HepG2 (cell line): ENCODE measurements around the gene DHRS1. TPM values are rescaled to one million over a fixed set of nuclear protein-coding genes. Genes with fewer than 3 reads are reported as not detected.

Experiments used
- ATAC-seq: fragments of 200-7000 bp; cut with Tn5 transposase; 3 replicates; pipeline ENCODE4 v1.9.1; 2020; ENCODE audit warnings: mild to moderate bottlenecking, moderate library complexity
- BruUV-seq: library from RNA; stranded (reverse); fragments of 400-500 nt; replicated peaks from 2 replicates; lab custom pipeline; 2021; lab: Mats Ljungman, UMichigan
- CTCF ChIA-PET: fragments of 300-600 bp; formaldehyde crosslinking; extraction: SDS; loops from one replicate; lab custom pipeline; 2021; ENCODE audit warnings: low total read pairs, inconsistent platforms, low intra/inter-chr PET ratio; lab: Yijun Ruan, JAX
- POLR2A ChIA-PET: fragments of 350-600 bp; sonication (Branson Sonifier 250); formaldehyde crosslinking; loops from one replicate; lab custom pipeline; 2020; ENCODE audit warnings: antibody characterized with exemption, inconsistent platforms; lab: Yijun Ruan, JAX
- DNase-seq: peaks from one replicate; pipeline ENCODE4 v3.0.0-alpha.2; 2015; ENCODE audit warnings: low spot score
- FAIRE-seq: peaks from 3 replicates; lab custom pipeline; 2011; peaks lifted over from hg19 to GRCh38; lab: Jason Lieb, UNC
- H2AFZ ChIP-seq: one replicate; pipeline ENCODE4 v1.6.1; 2011; ENCODE audit warnings: low read length, inconsistent platforms
- H3K27ac ChIP-seq: fragments of 300-600 bp; 3 replicates; pipeline ENCODE4 v1.8.0; 2011; ENCODE audit warnings: mixed run types, mild to moderate bottlenecking, mixed read lengths, low read length, inconsistent platforms; ENCODE audit not compliant: insufficient read depth; ENCODE audit errors: extremely low read length
- H3K27me3 ChIP-seq, 2 experiments: fragments of 200-600 bp in 1 of 2; 2 replicates in 1 of 2; 3 replicates in 1 of 2; pipeline versions ENCODE4 v1.6.0 to v1.8.0; 2011; ENCODE audit warnings: low read length in 2 of 2, mild to moderate bottlenecking in 2 of 2, moderate library complexity in 2 of 2, inconsistent platforms in 1 of 2; ENCODE audit not compliant: insufficient read depth in 2 of 2, control insufficient read depth in 1 of 2
- H3K36me3 ChIP-seq, 2 experiments: fragments of 200-600 bp in 1 of 2; replicated peaks in 1 of 2; 2 replicates in 1 of 2; 3 replicates in 1 of 2; pipeline versions ENCODE4 v1.5.1 to v1.8.0; 2011; ENCODE audit warnings: low read length in 2 of 2, inconsistent platforms in 1 of 2; ENCODE audit not compliant: insufficient read depth in 2 of 2, control insufficient read depth in 1 of 2
- H3K4me1 ChIP-seq: 2 replicates; pipeline ENCODE4 v1.5.1; 2012; ENCODE audit warnings: low read length, inconsistent platforms; ENCODE audit not compliant: insufficient read depth
- H3K4me2 ChIP-seq: 2 replicates; pipeline ENCODE4 v1.6.0; 2011; ENCODE audit warnings: low read depth, low read length, inconsistent platforms
- H3K4me3 ChIP-seq, 3 experiments: fragments of 200-600 bp in 1 of 3; sonication (generic), shearing (Covaris generic) in 1 of 3; replicated peaks in 1 of 3; 2 replicates each; pipeline ENCODE4 v1.5.1; 2011 to 2016; ENCODE audit warnings: low read length in 3 of 3, inconsistent platforms in 2 of 3, low read depth in 2 of 3, mild to moderate bottlenecking in 2 of 3, control low read depth in 1 of 3, mixed read lengths in 1 of 3; ENCODE audit not compliant: insufficient read depth in 1 of 3
- H3K79me2 ChIP-seq: one replicate; pipeline ENCODE4 v1.6.1; 2011; ENCODE audit warnings: low read length, inconsistent platforms; ENCODE audit not compliant: insufficient read depth
- H3K9ac ChIP-seq: 2 replicates; pipeline ENCODE4 v1.6.0; 2011; ENCODE audit warnings: mild to moderate bottlenecking, low read depth, low read length, inconsistent platforms; ENCODE audit not compliant: insufficient read depth
- H3K9me3 ChIP-seq: 2 replicates; pipeline ENCODE4 v1.5.1; 2012; ENCODE audit warnings: mild to moderate bottlenecking, low read length
- H4K20me1 ChIP-seq: 2 replicates; pipeline ENCODE4 v1.6.0; 2011; ENCODE audit warnings: inconsistent platforms, mild to moderate bottlenecking, low read length, moderate library complexity; ENCODE audit not compliant: insufficient read depth
- FOXK1 ChIP-seq: sonication (generic); formaldehyde crosslinking; IDR thresholded peaks from 2 replicates; pipeline ENCODE4 v1.4.0; 2020; ENCODE audit warnings: low read depth, missing genetic modification reagents, borderline replicate concordance
- KIAA2018 ChIP-seq: sonication (generic); formaldehyde crosslinking; IDR thresholded peaks from 2 replicates; pipeline ENCODE4 v1.5.0; 2020; ENCODE audit warnings: mild to moderate bottlenecking, missing genetic modification reagents, borderline replicate concordance
- MYPOP ChIP-seq: sonication (generic); formaldehyde crosslinking; IDR thresholded peaks from 2 replicates; pipeline ENCODE4 v1.8.1; 2023; ENCODE audit warnings: mild to moderate bottlenecking, moderate library complexity, missing genetic modification reagents
- POLR2AphosphoS5 ChIP-seq: IDR thresholded peaks from 2 replicates; pipeline ENCODE4 v1.6.1; 2012; ENCODE audit warnings: low read depth, low read length
- ZEB1 ChIP-seq: IDR thresholded peaks from 2 replicates; pipeline ENCODE4 v1.6.1; 2012; ENCODE audit warnings: mild to moderate bottlenecking, low read depth, inconsistent platforms; ENCODE audit not compliant: insufficient replicate concordance
- ZNF646 ChIP-seq: sonication (generic); formaldehyde crosslinking; IDR thresholded peaks from 2 replicates; pipeline ENCODE4 v1.9.0; 2021; ENCODE audit warnings: mild to moderate bottlenecking, missing genetic modification reagents
- WGBS: methylation state at CpG from one replicate; pipeline ENCODE4 v1.1.6; 2017; ENCODE audit warnings: low lambda C conversion rate; 5-methylcytosine and 5-hydroxymethylcytosine counted together
- in situ Hi-C: cut with HindIII; loops from 2 replicates; pipeline ENCODE4 v1.10.0; 2017; ENCODE audit warnings: low pct_unique_long_range_greater_than_20kb; ENCODE audit not compliant: extremely low pct_ligation_motif_present
- intact Hi-C: fragments of 100-400 bp; cut with micrococcal nuclease; formaldehyde crosslinking; loops from one replicate; pipeline ENCODE4 v1.10.0; 2022; ENCODE audit not compliant: unreplicated experiment
- polyA plus RNA-seq, 8 experiments: library from polyadenylated mRNA; depleted of rRNA in 3 of 8; stranded (reverse) in 7 of 8; unstranded in 1 of 8; fragments of >200 nt; fragmentation: Illumina TruSeq in 4 of 8; extraction: Trizol in 4 of 8; gene quantifications; 2 replicates each; pipeline versions ENCODE4 v1.2.1 to v1.2.3, GENCODE V29; 2011 to 2016; ENCODE audit warnings: low read depth in 4 of 8, missing spikeins in 1 of 8, mixed read lengths in 1 of 8; ENCODE audit not compliant: insufficient read depth in 1 of 8
- total RNA-seq, 5 experiments: library from RNA; depleted of rRNA; stranded (reverse); fragments of >200 nt; fragmentation: Illumina TruSeq; extraction: Trizol; gene quantifications; 2 replicates each; pipeline ENCODE4 v1.2.3, GENCODE V29; 2016; ENCODE audit warnings: low read depth in 1 of 5

Gene DHRS1
- total and polyA plus RNA-seq, 2 of the 13 experiments (the other 11 are each of a cell fraction or from before 2014, with no cell fraction given): 49.8 to 60.8 TPM

GRCh38 chr14:24311837-24312615, 12.4 kb upstream of the DHRS1 start:
- no peak overlapping the region for H3K4me3 ChIP-seq
- H3K4me1 ChIP-seq: peaks cover 61% of the 10 kb centered on the region
- DNase-seq (no peak), FAIRE-seq (no peak), ATAC-seq (no peak)
- no TSS peak for BruUV-seq
- H3K27ac ChIP-seq: no peak overlapping the region
- H2AFZ ChIP-seq: no peak overlapping the region
- in situ Hi-C loops: no loop called here
- peaks cover 2% of the 10 kb centered on the region for H3K79me2 ChIP-seq
- H3K27me3 ChIP-seq: peaks cover 0 to 4% of the 10 kb centered on the region in 2 experiments; a peak in 2 of 5 replicates
- WGBS: 95% methylated on average over 1 of the region's 1 CpG
- H3K9ac ChIP-seq: no peak overlapping the region
- intact Hi-C loops: no loop called here
- H3K36me3 ChIP-seq: 0 out of 5 replicates have a peak, but pooled peaks cover under 1 to 1% of the 10 kb centered on the region in 2 experiments
- ChIA-PET POLR2A (interaction anchor here (1.5 to 24.7 kb wide), 3 partner anchors 13 to 71 kb away, joined by 3 to 850 read pairs (median 213); partner anchors contain the start of genes DHRS1, GMPR2, NEDD8 and NOP9), CTCF (no interaction called here)
- H3K9me3 ChIP-seq: no peaks in the 10 kb centered on the region
- no peak overlapping the region for H3K4me2 ChIP-seq
- no peaks in the 10 kb centered on the region for H4K20me1 ChIP-seq
- TF ChIP-seq ZEB1 (no peak), ZNF646 (no peak), POLR2AphosphoS5 (peak; percentile 49), MYPOP (CRISPR knock-in tag) (no peak), FOXK1 (no peak), KIAA2018 (CRISPR knock-in tag) (no peak)
